ENCODE results near the gene ADK. TPM values are rescaled to one million over a fixed set of nuclear protein-coding genes. Genes with fewer than 3 reads are reported as not detected.
A peak's percentile ranks its signal among the peaks of the same experiment; 100 is the strongest.

ADK gene
- total RNA-seq, 1 donor from 2014 or later: 53.0 TPM

GRCh38 chr10:74238031-74238431 is 87.0 kb downstream of the ADK start:
- ATAC-seq (peak; percentile 81), DNase-seq (peak; percentile 62)
- H3K9me3 ChIP-seq: no peaks in the 10 kb centered on the region
- peak overlapping the region; percentile 1 for H3K4me3 ChIP-seq
- intact Hi-C loops (cut with DNase I): no loop called here
- H3K36me3 ChIP-seq: no peaks in the 10 kb centered on the region
- no peaks in the 10 kb centered on the region for H3K27me3 ChIP-seq
- H3K4me1 ChIP-seq: no peaks in the 10 kb centered on the region
- no peak for TF ChIP-seq CTCF (IDR thresholded peaks at IDR 0.05)
- H3K27ac ChIP-seq: peak overlapping the region; percentile 32

GRCh38 chr10:74238516-74238915 is 87.5 kb downstream of the ADK start:
- no peaks in the 10 kb centered on the region for H3K27me3 ChIP-seq
- no peaks in the 10 kb centered on the region for H3K36me3 ChIP-seq
- DNase-seq (no peak), ATAC-seq (no peak)
- H3K4me1 ChIP-seq: no peaks in the 10 kb centered on the region
- peak overlapping the region; percentile 1 for H3K4me3 ChIP-seq
- peak overlapping the region; percentile 32 for H3K27ac ChIP-seq
- intact Hi-C loops (cut with DNase I): no loop called here
- H3K9me3 ChIP-seq: no peaks in the 10 kb centered on the region
- TF ChIP-seq CTCF (IDR thresholded peaks at IDR 0.05): no peak

GRCh38 chr10:74243067-74243466 is 92.0 kb downstream of the ADK start:
- H3K9me3 ChIP-seq: no peaks in the 10 kb centered on the region
- intact Hi-C loops (cut with DNase I): no loop called here
- ATAC-seq: no peak
- no peak overlapping the region for H3K27ac ChIP-seq
- no peaks in the 10 kb centered on the region for H3K4me1 ChIP-seq
- no peak for TF ChIP-seq CTCF (IDR thresholded peaks at IDR 0.05)
- no peaks in the 10 kb centered on the region for H3K27me3 ChIP-seq
- no peak overlapping the region for H3K4me3 ChIP-seq
- DNase-seq: peak; percentile 49
- no peaks in the 10 kb centered on the region for H3K36me3 ChIP-seq

- no peaks in the 10 kb centered on the region for H3K4me1 ChIP-seq
- no peak overlapping the region for H3K27ac ChIP-seq
- H3K4me3 ChIP-seq: no peak overlapping the region
- no peak for ATAC-seq
- DNase-seq: no peak
- intact Hi-C loops (cut with DNase I): no loop called here
- H3K36me3 ChIP-seq: no peaks in the 10 kb centered on the region
- H3K9me3 ChIP-seq: no peaks in the 10 kb centered on the region
- peak; percentile 59 for TF ChIP-seq CTCF (IDR thresholded peaks at IDR 0.05)
- H3K27me3 ChIP-seq: no peaks in the 10 kb centered on the region
Measured at GRCh38 chr10:74244097-74244685, 93.2 kb downstream of the ADK start.

- TF ChIP-seq CTCF (IDR thresholded peaks at IDR 0.05): no peak
- Histone ChIP-seq H3K4me3 (no peak overlapping the region), H3K36me3 (no peaks in the 10 kb centered on the region), H3K4me1 (no peaks in the 10 kb centered on the region), H3K27ac (no peak overlapping the region), H3K27me3 (no peaks in the 10 kb centered on the region), H3K9me3 (no peaks in the 10 kb centered on the region)
- no peak for ATAC-seq
- DNase-seq: no peak
- intact Hi-C loops (cut with DNase I): no loop called here
Measured at GRCh38 chr10:74244807-74245206, 93.8 kb downstream of the ADK start.

GRCh38 chr10:74246495-74246894 is 95.5 kb downstream of the ADK start:
- no peak for TF ChIP-seq CTCF (IDR thresholded peaks at IDR 0.05)
- no peaks in the 10 kb centered on the region for H3K4me1 ChIP-seq
- H3K27me3 ChIP-seq: no peaks in the 10 kb centered on the region
- no peak overlapping the region for H3K27ac ChIP-seq
- no peak for DNase-seq
- ATAC-seq: no peak
- no peaks in the 10 kb centered on the region for H3K36me3 ChIP-seq
- intact Hi-C loops (cut with DNase I): no loop called here
- no peak overlapping the region for H3K4me3 ChIP-seq
- H3K9me3 ChIP-seq: no peaks in the 10 kb centered on the region

Measured in upper lobe of right lung (tissue), 1 donor.